Loucy (cell line): ENCODE data around the gene SKA1.

Experiments
- EZH2phosphoT487 ChIP-seq: fragments of 200-600 bp; IDR thresholded peaks from 2 replicates; pipeline ENCODE4 v1.6.1; 2018; ENCODE audit warnings: antibody characterized with exemption, mild to moderate bottlenecking, moderate library complexity, borderline replicate concordance
- TF ChIP-seq, protein P1 (sequence below): fragments of 200-600 bp; sonication (generic); conservative IDR thresholded peaks from 2 replicates; pipeline ENCODE4 v1.5.1; 2014; ENCODE audit warnings: mild to moderate bottlenecking, antibody characterized with exemption, low read length

DNA sequence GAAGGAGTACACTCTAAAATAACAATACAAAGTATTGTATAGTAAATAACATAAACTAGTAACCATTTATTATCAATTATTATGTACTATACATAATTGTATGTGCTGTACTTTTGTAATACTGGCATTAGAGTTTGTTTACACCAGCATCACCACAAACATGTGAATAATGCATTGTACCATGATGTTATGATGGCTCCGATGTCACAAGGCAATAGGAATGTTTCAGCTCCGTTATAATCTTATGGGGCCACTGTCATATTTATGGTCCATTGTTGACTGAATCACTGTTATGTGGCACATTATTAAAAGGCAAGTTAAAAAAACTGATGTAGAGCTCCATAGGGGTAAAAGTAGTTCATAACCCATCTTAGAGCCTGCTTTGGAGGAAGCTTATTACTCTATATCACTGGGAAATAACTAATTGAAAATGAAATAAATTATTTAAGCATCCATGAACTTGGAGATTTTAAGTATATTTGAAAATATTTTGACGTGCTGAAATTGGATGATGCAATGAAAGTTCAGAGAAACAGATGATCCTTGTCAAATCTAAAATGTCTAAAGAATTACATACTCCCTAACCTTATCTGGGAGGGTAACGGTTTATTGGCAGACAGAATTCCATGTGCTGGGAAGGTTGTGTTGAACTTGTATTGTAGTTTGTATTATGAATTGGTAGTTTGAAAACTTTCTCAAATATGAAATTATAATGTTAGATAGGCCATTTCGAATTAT is 2.4 kb downstream of the SKA1 start:
- TF ChIP-seq, protein P1, sequence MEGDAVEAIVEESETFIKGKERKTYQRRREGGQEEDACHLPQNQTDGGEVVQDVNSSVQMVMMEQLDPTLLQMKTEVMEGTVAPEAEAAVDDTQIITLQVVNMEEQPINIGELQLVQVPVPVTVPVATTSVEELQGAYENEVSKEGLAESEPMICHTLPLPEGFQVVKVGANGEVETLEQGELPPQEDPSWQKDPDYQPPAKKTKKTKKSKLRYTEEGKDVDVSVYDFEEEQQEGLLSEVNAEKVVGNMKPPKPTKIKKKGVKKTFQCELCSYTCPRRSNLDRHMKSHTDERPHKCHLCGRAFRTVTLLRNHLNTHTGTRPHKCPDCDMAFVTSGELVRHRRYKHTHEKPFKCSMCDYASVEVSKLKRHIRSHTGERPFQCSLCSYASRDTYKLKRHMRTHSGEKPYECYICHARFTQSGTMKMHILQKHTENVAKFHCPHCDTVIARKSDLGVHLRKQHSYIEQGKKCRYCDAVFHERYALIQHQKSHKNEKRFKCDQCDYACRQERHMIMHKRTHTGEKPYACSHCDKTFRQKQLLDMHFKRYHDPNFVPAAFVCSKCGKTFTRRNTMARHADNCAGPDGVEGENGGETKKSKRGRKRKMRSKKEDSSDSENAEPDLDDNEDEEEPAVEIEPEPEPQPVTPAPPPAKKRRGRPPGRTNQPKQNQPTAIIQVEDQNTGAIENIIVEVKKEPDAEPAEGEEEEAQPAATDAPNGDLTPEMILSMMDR, result no peak
- no peak for TF ChIP-seq EZH2phosphoT487
